Cardiac fibroblast (primary cell): ENCODE results near the gene IQCK.
"Not testable (repeated sequence)": the region's sequence is repeated elsewhere in the genome, so short reads cannot be mapped to it uniquely, and the experiment has no call there.

Experiments used
- DNase-seq, 2 donors: peaks; one replicate each; pipeline versions ENCODE4 v3.0.0 to v3.0.0-alpha.2; 2010; ENCODE audit warnings: low read depth in 2 of 2
- H3K4me3 ChIP-seq, 2 donors: replicated peaks in 1 of 2; 1 replicate in 1 of 2; 2 replicates in 1 of 2; pipeline ENCODE4 v1.5.1; 2011; ENCODE audit warnings: low read depth in 2 of 2, low read length in 2 of 2, mild to moderate bottlenecking in 2 of 2, moderate library complexity in 1 of 2
- TF ChIP-seq, protein P1 (sequence below): IDR thresholded peaks from one replicate; pipeline ENCODE4 v1.5.1; 2011; ENCODE audit warnings: low read depth, mild to moderate bottlenecking, low read length, inconsistent platforms

IQCK gene, protein sequence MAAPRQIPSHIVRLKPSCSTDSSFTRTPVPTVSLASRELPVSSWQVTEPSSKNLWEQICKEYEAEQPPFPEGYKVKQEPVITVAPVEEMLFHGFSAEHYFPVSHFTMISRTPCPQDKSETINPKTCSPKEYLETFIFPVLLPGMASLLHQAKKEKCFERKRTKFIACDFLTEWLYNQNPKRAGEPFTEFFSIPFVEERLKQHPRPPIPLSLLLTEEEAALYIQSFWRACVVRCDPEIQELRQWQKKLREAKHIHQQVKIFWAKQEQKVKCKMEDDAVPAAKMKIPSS

GRCh38 chr16:19717741-19718623, at the start of gene IQCK, which contains the start of gene KNOP1:
TSS of gene IQCK (plus strand) at chr16:19718271. CDS start at chr16:19718307, 36 bp downstream.
TSS of gene KNOP1 (minus strand) at chr16:19718227. CDS start at chr16:19715035, 3,192 bp downstream.
- peak within 1 kb of the TSS; percentile 93 to 97 for H3K4me3 ChIP-seq
- TF ChIP-seq, protein P1, sequence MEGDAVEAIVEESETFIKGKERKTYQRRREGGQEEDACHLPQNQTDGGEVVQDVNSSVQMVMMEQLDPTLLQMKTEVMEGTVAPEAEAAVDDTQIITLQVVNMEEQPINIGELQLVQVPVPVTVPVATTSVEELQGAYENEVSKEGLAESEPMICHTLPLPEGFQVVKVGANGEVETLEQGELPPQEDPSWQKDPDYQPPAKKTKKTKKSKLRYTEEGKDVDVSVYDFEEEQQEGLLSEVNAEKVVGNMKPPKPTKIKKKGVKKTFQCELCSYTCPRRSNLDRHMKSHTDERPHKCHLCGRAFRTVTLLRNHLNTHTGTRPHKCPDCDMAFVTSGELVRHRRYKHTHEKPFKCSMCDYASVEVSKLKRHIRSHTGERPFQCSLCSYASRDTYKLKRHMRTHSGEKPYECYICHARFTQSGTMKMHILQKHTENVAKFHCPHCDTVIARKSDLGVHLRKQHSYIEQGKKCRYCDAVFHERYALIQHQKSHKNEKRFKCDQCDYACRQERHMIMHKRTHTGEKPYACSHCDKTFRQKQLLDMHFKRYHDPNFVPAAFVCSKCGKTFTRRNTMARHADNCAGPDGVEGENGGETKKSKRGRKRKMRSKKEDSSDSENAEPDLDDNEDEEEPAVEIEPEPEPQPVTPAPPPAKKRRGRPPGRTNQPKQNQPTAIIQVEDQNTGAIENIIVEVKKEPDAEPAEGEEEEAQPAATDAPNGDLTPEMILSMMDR: no peak
- DNase-seq: peak; percentile 86 to 93

GRCh38 chr16:19672378-19672777, 45.7 kb upstream of the IQCK start:
- TF ChIP-seq, protein P1: no peak
- peak in 1 of 2 donors; percentile 21 for DNase-seq
- no peak overlapping the region for H3K4me3 ChIP-seq

DNA sequence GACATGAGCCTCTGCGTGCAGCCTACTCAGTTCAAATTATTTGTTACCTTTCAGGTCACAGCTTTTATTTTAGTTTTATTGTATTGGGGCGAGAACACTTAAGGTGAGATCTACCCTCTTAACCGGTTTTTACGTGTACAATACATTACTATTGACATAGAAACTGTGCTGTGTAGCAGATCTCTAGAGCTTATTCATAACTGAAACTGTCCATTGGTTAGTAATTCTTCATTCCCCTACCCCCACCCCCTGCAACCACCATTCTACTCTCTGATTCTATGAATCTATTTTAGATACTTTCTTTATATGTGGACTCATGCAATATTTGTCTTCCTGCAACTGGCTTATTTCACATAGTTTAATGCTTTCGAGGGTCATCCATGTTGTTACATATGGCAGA, 43.6 kb upstream of the IQCK start:
- no peak overlapping the region for H3K4me3 ChIP-seq
- no peak for DNase-seq
- TF ChIP-seq, protein P1: no peak

DNA sequence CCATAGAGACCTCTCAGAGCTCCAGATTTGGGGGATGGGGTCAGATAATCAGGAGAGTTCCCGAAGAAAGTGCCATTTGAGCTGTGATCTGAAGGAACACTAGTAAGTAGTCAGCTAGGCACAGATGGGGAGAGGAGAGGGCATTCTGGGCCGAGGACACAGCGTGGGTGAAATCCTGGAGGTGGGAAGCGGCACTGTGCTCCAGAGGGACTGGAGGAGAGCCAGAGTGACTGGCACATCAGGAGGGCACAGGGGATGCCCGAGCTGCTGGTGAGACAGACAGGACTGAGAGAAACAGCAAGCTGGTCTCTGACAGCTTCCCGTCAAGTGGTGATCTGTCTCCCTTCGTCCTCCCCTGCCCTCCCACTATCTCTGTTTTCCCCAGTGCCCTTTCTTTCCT, 40.7 kb upstream of the IQCK start:
- TF ChIP-seq, protein P1: no peak
- H3K4me3 ChIP-seq: no peak overlapping the region
- no peak for DNase-seq

GRCh38 chr16:19678804-19679203, 39.3 kb upstream of the IQCK start:
- DNase-seq: no peak
- no peak overlapping the region for H3K4me3 ChIP-seq
- TF ChIP-seq, protein P1: no peak

GRCh38 chr16:19679281-19679680, 38.8 kb upstream of the IQCK start:
- DNase-seq, H3K4me3 ChIP-seq: not testable (repeated sequence)

GRCh38 chr16:19680881-19681340, 37.2 kb upstream of the IQCK start:
- DNase-seq: no peak
- TF ChIP-seq, protein P1: peak; percentile 26

More at GRCh38 chr16:19680881-19681340, 37.2 kb upstream of the IQCK start:
- H3K4me3 ChIP-seq: no peak overlapping the region
